Memory B cell (primary cell): ENCODE data around the gene RFX7.
"Not testable (repeated sequence)": the region's sequence is repeated elsewhere in the genome, so short reads cannot be mapped to it uniquely, and the experiment has no call there.

Experiments used
- ATAC-seq: fragments of 150-1000 bp; cut with Tn5 transposase; 2 replicates; pipeline ENCODE4 v1.10.0; 2021; ENCODE audit warnings: low read depth, mild to moderate bottlenecking, moderate library complexity
- DNase-seq, 2 donors: peaks; one replicate each; pipeline ENCODE4 v3.0.0; 2022; ENCODE audit warnings: low spot score in 2 of 2
- H3K27ac Mint-ChIP-seq: one replicate; pipeline ENCODE4 v1.8.0; 2022; ENCODE audit warnings: mild to moderate bottlenecking, moderate library complexity, mixed read lengths
- H3K27me3 Mint-ChIP-seq: one replicate; pipeline ENCODE4 v1.8.0; 2022; ENCODE audit warnings: mixed read lengths
- H3K36me3 Mint-ChIP-seq: one replicate; pipeline ENCODE4 v1.8.0; 2022; ENCODE audit warnings: mild to moderate bottlenecking, mixed read lengths
- H3K4me1 Mint-ChIP-seq: one replicate; pipeline ENCODE4 v1.8.0; 2022; ENCODE audit warnings: mixed read lengths
- H3K4me3 Mint-ChIP-seq: one replicate; pipeline ENCODE4 v1.8.0; 2022; ENCODE audit warnings: mild to moderate bottlenecking, moderate library complexity, mixed read lengths
- H3K9me3 Mint-ChIP-seq: one replicate; pipeline ENCODE4 v1.8.0; 2022; ENCODE audit warnings: mixed read lengths

The RFX7 gene

DNA sequence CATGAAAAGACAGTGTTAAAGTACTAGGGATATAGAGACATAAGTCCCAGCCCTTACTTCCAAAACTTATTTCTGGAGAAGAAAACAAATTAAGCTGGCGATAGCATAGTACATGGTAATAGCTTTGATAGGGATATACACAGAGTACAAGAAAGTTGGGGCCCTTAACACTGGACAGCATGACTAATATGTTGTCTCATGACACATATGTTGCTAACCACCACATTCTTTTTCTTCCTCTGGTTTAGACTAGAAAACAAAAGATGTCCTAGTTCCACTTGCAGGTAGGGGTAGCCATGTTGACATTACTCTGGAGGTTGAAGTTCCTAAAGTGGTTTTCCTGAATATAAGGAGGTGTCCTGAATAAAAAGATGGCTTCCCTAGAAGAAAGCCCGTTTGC is 75.3 kb downstream of the RFX7 start:
- ATAC-seq (no peak), DNase-seq (no peak)
- Mint-ChIP-seq H3K9me3 (peaks cover 2% of the 10 kb centered on the region), H3K27ac (no peak overlapping the region), H3K27me3 (no peaks in the 10 kb centered on the region), H3K4me3 (no peak overlapping the region), H3K36me3 (peaks cover 33% of the 10 kb centered on the region), H3K4me1 (peaks cover 36% of the 10 kb centered on the region)

DNA sequence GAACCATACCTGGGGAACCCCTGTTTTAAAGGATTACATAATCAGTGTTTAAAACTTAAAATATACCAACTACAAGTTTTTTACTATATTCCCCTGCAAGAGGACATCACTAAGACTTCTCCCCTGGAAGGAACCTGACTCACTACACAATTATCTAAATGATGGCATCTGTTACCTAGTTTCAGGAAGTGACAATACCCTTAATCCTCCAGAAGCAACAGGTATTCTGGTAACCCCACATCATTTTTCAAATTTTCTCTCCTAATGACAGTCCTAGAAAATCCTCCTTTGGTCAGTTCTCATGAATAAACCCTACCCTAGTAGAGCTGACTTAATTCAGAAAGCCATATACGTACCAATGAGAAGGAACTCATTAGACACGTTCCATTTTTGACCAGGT is 78.4 kb downstream of the RFX7 start:
- no peak for DNase-seq
- no peak for ATAC-seq
- Mint-ChIP-seq H3K9me3 (no peaks in the 10 kb centered on the region), H3K4me3 (no peak overlapping the region), H3K36me3 (peaks cover 7% of the 10 kb centered on the region), H3K27me3 (no peaks in the 10 kb centered on the region), H3K27ac (peak overlapping the region; percentile 68), H3K4me1 (peaks cover 29% of the 10 kb centered on the region)

DNA sequence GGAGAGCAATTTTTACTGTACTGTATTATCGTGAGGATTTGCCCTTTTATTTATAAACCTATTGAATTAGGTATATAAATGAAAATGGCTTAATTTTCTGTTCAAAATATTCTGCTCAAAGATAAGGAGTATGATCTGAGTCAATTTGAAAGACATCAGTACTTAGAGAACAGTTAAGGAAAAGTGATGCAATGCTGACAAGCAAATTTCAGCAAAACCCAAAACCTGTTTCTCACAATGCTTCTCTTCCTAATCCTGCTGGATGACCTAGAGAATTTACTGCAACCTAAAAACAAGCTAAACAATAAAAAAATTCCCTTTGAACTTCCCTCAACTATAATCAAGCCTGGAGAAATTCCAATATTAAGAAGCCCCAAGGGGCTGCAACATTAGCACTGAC is 82.7 kb downstream of the RFX7 start:
- Mint-ChIP-seq H3K4me1 (peaks cover 20% of the 10 kb centered on the region), H3K27ac (peak overlapping the region; percentile 58), H3K36me3 (peaks cover 16% of the 10 kb centered on the region), H3K9me3 (peaks cover 4% of the 10 kb centered on the region), H3K27me3 (no peaks in the 10 kb centered on the region), H3K4me3 (no peak overlapping the region)
- no peak for DNase-seq
- no peak for ATAC-seq

DNA sequence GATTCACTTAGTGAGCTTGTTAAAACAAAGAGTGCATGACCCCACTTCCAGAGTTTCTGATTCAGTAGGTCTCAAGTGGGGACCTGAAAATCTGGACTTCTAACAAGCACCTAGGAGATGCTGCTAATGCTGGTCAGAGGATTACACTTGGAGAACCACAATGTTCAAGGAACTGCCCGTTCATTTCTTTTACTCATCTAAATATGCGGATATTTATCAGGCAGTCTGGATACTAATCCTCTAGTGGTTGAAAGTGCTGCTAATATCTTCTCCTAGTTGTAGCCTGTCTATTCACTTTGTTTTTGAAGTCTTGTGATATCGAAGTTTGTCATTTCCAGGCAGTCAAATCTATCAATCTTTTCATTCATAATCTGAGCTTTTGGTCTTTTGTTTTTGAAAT is 86.8 kb downstream of the RFX7 start:
- Mint-ChIP-seq H3K36me3 (peaks cover 42% of the 10 kb centered on the region), H3K27ac (no peak overlapping the region), H3K9me3 (peaks cover 11% of the 10 kb centered on the region), H3K27me3 (no peaks in the 10 kb centered on the region), H3K4me3 (no peak overlapping the region), H3K4me1 (peaks cover 25% of the 10 kb centered on the region)
- ATAC-seq (no peak), DNase-seq (no peak)

DNA sequence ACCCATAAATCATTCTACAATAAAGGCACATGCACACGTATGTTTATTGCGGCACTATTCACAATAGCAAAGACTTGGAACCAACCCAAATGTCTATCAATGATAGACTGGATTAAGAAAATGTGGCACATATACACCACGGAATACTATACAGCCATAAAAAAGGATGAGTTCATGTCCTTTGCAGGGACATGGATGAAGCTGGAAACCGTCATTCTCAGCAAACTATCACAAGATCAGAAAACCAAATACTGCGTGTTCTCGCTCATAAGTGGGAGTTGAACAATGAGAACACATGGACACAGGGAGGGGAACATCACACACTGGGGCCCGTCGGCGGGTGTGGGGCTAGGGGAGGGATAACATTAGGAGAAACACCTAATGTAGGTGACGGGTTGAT is 88.4 kb downstream of the RFX7 start:
- not testable (repeated sequence) for H3K27me3 Mint-ChIP-seq, H3K4me3 Mint-ChIP-seq, DNase-seq, H3K27ac Mint-ChIP-seq, ATAC-seq
- peaks cover 13% of the 10 kb centered on the region for H3K9me3 Mint-ChIP-seq
- peaks cover 32% of the 10 kb centered on the region for H3K4me1 Mint-ChIP-seq
- peaks cover 51% of the 10 kb centered on the region for H3K36me3 Mint-ChIP-seq

DNA sequence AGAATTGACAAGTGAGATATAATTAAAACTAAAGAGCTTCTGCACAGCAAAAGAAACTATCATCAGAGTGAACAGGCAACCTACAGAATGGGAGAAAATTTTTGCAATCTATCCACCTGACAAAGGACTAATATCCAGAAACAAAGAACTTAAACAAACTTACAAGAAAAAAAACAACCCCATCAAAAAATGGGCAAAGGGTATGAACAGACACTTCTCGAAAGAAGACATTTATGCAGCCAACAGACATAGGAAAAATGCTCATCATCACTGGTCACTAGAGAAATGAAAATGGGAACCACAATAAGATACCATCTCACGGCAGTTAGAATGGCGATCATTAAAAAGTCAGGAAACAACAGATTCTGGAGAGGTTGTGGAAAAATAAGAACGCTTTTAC is 88.9 kb downstream of the RFX7 start:
- H3K27me3 Mint-ChIP-seq, H3K4me3 Mint-ChIP-seq, DNase-seq, H3K27ac Mint-ChIP-seq, ATAC-seq: not testable (repeated sequence)
- Mint-ChIP-seq H3K9me3 (peaks cover 13% of the 10 kb centered on the region), H3K36me3 (peaks cover 50% of the 10 kb centered on the region), H3K4me1 (peaks cover 32% of the 10 kb centered on the region)

DNA sequence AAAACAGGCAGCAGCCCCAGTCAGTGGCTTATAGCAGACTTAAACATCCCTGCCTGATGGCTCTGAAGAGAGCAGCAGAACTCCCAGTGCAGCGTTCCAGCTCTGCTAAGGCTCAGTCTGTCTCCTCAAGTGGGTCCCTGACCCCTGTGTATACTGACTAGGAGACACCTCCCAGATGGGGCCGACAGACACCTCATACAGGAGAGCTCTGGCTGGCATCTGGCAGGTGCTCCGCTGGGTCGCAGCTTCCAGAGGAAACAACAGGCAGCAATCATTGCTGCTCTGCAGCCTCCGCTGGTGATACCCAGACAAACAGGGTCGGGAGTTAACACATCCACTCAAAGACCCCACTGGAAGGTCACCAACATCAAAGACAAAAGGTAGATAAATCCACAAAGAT is 93.5 kb downstream of the RFX7 start:
- Mint-ChIP-seq H3K27ac (no peak overlapping the region), H3K4me1 (peaks cover 38% of the 10 kb centered on the region), H3K4me3 (no peak overlapping the region), H3K36me3 (peaks cover 55% of the 10 kb centered on the region), H3K27me3 (no peaks in the 10 kb centered on the region), H3K9me3 (peaks cover 10% of the 10 kb centered on the region)
- ATAC-seq (no peak), DNase-seq (no peak)

DNA sequence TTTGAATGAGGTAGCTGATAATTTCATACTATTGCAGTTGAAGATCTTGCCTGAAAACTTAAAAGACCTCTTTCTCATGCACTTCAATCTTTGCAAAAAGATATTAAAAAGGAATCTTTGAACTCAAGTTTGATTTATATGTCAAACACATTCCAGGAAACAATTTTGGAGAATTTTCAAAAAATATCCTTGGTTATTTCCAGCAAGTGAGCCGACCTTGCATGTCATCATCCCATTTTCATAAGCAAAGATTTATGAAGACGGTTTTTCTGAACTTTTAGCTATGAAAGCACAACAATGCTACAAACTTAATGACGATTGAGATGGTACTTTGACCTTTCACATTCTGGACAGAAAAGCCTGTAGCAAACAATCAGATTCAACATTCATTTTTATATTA is 95.6 kb downstream of the RFX7 start:
- Mint-ChIP-seq H3K4me1 (peaks cover 25% of the 10 kb centered on the region), H3K4me3 (no peak overlapping the region), H3K36me3 (peaks cover 40% of the 10 kb centered on the region), H3K27ac (no peak overlapping the region), H3K9me3 (peaks cover 2% of the 10 kb centered on the region), H3K27me3 (no peaks in the 10 kb centered on the region)
- DNase-seq (no peak), ATAC-seq (no peak)

DNA sequence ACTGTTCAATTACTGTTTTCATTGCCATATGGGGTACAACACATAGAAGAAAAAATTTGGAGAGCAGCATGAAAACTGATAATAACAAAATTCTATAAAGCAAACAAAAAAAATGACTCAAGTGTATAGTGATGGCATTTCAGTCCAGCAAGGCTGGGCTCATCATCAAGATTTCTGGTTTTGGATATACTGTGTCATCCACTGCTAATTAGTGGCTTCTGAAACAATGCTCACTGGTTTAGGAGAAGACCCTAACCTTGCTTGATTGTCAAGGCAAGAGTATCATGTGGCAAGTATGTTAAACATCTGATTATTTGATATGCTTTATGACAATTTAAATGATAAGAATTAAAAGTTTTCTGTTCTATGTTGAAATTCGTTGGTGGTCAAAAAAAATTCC is 96.9 kb downstream of the RFX7 start:
- Mint-ChIP-seq H3K27me3 (no peaks in the 10 kb centered on the region), H3K4me1 (peaks cover 19% of the 10 kb centered on the region), H3K27ac (no peak overlapping the region), H3K9me3 (peaks cover 2% of the 10 kb centered on the region), H3K36me3 (peaks cover 39% of the 10 kb centered on the region), H3K4me3 (no peak overlapping the region)
- DNase-seq (no peak), ATAC-seq (no peak)

DNA sequence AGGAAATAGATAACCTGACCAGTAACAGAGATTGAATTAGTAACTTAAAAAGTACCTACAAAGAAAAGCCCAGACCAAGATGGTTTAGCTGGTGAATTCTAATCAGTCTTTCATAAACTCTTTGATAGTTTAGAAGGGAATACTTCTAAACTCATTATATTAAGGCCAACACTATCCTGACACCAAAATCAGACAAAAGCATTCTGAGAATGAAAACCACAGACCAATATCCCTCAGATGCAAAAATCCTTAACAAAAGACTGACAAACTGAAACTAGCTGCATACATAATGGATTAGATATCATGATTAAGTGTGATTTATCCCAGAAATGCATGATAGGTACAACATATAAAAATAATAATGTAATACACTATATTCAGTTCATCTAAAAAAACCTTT is 115.6 kb downstream of the RFX7 start:
- H3K9me3 Mint-ChIP-seq, result peaks cover 10% of the 10 kb centered on the region
- no peak for ATAC-seq
- no peaks in the 10 kb centered on the region for H3K27me3 Mint-ChIP-seq
- H3K36me3 Mint-ChIP-seq, result peaks cover 56% of the 10 kb centered on the region
- no peak overlapping the region for H3K4me3 Mint-ChIP-seq
- H3K27ac Mint-ChIP-seq, result peak overlapping the region; percentile 58
- H3K4me1 Mint-ChIP-seq, result no peaks in the 10 kb centered on the region
- DNase-seq, result no peak

DNA sequence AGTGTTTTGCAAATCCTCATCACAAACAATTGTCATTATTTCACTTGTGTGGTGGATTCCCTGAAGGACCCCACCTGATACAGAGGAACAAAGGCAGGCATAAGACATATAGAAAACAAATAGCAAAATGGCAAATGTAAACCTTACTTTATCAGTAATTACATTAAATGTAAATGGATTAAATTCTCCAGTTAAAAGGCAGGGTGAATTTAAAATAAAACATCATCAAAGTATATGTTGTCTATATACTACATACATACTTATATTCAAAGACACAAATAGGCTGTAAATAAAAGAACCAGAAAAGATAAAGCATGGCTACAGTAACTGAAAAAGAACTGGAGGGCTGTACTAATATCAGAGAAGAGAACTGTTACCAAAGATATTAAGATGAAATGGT is 117.3 kb downstream of the RFX7 start:
- peaks cover 16% of the 10 kb centered on the region for H3K9me3 Mint-ChIP-seq
- H3K4me3 Mint-ChIP-seq, result no peak overlapping the region
- H3K27ac Mint-ChIP-seq, result no peak overlapping the region
- ATAC-seq, result no peak
- no peaks in the 10 kb centered on the region for H3K4me1 Mint-ChIP-seq
- peaks cover 64% of the 10 kb centered on the region for H3K36me3 Mint-ChIP-seq
- H3K27me3 Mint-ChIP-seq, result no peaks in the 10 kb centered on the region
- DNase-seq, result no peak

DNA sequence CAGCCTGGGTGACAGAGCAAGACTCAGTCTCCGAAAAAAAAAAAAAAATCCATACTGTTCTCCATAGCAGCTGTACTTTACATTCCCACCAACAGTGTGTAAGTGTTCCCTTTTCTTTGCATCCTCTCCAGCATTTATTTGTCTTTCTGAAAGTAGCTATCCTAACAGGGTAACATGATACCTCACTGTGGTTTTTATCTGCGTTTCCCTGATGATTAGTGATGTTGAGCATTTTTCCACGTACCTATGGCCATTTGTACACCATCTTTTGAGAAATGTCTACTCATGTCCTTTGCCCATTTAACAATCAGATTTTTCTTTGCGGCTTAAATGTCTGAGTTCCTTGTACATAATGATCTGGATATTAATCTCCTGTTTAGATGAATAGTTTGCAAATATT is 119.3 kb downstream of the RFX7 start:
- DNase-seq, result no peak
- no peaks in the 10 kb centered on the region for H3K27me3 Mint-ChIP-seq
- ATAC-seq, result no peak
- H3K36me3 Mint-ChIP-seq, result peaks cover 58% of the 10 kb centered on the region
- H3K4me3 Mint-ChIP-seq, result no peak overlapping the region
- no peak overlapping the region for H3K27ac Mint-ChIP-seq
- peaks cover 17% of the 10 kb centered on the region for H3K9me3 Mint-ChIP-seq
- no peaks in the 10 kb centered on the region for H3K4me1 Mint-ChIP-seq

DNA sequence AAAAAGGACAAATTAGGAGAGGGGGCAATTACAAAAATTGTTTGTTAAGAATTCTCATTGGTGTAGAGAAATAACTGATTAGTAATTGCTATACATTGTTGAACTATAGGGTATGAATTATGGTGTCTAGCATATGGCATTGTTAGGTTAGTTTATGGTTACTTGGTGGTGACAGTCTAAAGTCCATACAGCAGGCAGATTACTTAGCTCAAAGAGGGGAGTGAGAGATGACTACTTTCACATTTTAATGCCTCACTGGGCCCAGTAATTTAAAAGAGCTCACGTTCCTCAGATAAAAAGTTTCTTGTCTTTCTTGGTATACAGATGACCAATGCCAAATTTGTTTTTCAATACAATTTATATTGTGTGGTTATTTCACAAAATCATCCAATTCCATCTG is 137.8 kb downstream of the RFX7 start:
- H3K27me3 Mint-ChIP-seq, result no peaks in the 10 kb centered on the region
- H3K27ac Mint-ChIP-seq, result peak overlapping the region; percentile 33
- H3K4me1 Mint-ChIP-seq, result peaks cover 4% of the 10 kb centered on the region
- no peak for ATAC-seq
- H3K9me3 Mint-ChIP-seq, result no peaks in the 10 kb centered on the region
- H3K36me3 Mint-ChIP-seq, result peaks cover 13% of the 10 kb centered on the region
- DNase-seq, result no peak
- H3K4me3 Mint-ChIP-seq, result no peak overlapping the region

DNA sequence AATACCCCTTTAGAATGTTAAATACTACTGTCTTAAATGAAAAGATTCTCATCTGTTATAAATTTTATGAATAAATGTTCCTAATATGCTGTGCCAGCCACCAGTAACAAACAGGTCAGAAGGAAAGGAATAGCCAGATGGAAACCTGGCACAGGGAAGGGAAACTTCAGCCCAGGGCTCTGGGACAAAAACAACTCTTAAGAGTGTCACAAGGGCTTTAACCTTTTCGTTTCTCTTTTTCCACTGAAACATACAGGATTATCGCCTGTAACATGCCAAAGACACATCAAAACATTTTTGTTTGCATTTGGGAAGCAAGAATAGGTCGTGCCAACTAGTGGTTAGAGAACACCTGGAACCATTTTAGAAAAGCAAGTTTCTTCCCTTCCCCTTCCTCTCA is 141.2 kb downstream of the RFX7 start:
- H3K9me3 Mint-ChIP-seq, result no peaks in the 10 kb centered on the region
- DNase-seq (no peak), ATAC-seq (no peak)
- H3K27me3 Mint-ChIP-seq, result no peaks in the 10 kb centered on the region
- H3K36me3 Mint-ChIP-seq, result peaks cover 13% of the 10 kb centered on the region
- no peak overlapping the region for H3K27ac Mint-ChIP-seq
- H3K4me3 Mint-ChIP-seq, result no peak overlapping the region
- no peaks in the 10 kb centered on the region for H3K4me1 Mint-ChIP-seq

DNA sequence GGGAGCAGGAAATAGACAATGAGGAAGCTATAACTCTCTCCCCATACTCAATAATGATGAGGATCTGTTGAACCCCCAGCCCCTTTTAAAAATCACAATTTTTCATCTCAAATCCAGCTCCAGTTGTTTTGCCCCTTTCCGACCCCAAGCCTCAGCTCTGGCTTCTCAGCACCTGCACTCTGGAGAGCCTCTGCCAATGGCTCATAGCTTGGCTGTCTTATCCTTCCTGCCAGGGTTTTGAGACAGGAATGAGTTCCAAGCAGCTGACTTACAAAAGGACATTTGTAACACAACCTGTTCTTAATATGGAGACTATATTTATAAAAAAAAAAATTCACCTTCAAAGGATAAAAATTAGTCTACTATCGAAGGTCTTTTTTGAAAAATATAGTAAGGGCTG is 144.4 kb downstream of the RFX7 start:
- H3K27ac Mint-ChIP-seq, result no peak overlapping the region
- H3K4me3 Mint-ChIP-seq, result no peak overlapping the region
- H3K36me3 Mint-ChIP-seq, result peaks cover 36% of the 10 kb centered on the region
- ATAC-seq, result no peak
- DNase-seq, result no peak
- H3K27me3 Mint-ChIP-seq, result no peaks in the 10 kb centered on the region
- no peaks in the 10 kb centered on the region for H3K4me1 Mint-ChIP-seq
- no peaks in the 10 kb centered on the region for H3K9me3 Mint-ChIP-seq
